Measurements from ENCODE around the gene ASPG.
"Not testable (repeated sequence)": the region's sequence is repeated elsewhere in the genome, so short reads cannot be mapped to it uniquely, and the experiment has no call there.

The ASPG gene

DNA sequence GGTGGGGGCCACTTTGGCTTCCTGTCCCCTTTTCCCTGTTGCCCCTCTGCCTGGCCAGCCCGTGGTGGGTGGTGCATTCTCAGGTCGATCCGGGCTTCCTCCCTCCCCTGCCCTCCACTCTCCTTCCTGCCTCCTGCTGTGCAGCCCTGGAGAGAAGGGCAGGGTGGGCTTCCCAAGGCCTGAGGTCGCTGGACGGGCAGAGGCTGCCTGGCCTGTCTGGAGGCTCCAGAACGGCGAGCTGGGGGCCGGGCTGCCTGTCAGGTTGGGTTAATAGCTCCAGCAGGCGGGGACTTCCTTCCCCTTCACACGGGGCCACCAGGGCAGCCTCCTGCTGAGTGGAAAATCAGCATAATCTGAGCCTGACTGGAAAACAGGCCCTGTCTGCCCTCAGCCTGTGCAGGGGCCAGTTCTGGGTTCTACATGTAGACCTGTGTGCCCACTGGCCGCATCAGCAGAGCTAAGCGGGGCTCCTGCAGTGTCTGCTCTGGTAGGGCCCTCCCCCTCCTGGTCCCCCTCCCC lies 64.2 kb downstream of the ASPG start:
- DNase-seq = peak in 1 of 2 experiments; percentile 20

GRCh38 chr14:104150136-104151025 lies 64.9 kb downstream of the ASPG start:
- DNase-seq = no peak

GRCh38 chr14:104151026-104151381 lies 65.5 kb downstream of the ASPG start:
- no peak for DNase-seq

DNA sequence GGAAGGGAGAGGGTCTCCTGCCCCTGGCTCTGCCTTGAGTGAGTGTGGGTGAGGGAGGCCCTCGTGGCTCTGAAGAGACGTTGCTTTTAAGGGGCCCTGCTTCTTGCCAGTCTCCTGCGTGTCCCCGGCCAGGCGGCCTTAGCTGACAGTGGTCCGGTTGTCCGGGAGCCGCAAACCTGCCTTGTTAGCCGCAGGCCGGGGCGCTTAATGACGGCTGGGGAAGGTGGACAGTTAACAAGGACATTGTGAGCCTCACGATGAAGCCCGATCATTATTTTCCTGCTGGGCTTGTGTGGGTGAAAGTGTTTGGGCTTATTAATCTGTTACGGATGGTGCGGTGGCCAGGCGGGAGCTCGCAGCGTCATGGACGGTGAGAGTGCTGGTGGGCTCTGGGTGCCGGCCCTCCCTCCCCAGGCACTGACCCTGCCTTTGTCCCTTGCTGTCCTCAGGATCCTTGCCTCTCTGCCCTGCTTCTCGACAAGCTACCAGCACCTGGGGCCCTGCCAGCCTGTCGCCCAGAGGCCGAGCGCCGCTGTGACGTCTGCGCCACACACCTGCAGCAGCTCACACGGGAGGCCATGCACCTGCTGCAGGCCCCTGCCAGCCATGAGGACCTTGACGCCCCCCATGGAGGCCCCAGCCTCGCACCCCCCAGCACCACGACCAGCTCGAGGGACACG lies 66.2 kb downstream of the ASPG start:
- DNase-seq = no peak

DNA sequence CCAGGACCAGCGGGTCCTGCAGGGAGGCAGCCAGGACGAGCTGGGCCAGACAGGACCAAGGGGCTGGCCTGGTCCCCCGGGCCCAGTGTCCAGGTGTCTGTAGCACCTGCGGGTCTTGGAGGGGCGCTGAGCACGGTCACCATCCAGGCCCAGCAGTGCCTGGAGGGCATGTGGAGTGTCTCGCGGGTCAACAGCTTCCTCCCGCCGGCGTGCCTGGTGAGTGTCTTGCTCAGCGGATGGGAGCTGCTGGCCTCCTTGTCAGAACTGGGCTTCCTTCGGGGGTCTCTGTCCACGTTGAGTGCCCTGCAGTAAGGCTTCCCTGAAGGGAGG lies 66.7 kb downstream of the ASPG start:
- DNase-seq = no peak

GRCh38 chr14:104152686-104153393 lies 67.3 kb downstream of the ASPG start:
- no peak for DNase-seq

- DNase-seq = not testable (repeated sequence)
Observed at GRCh38 chr14:104153394-104153755, 67.9 kb downstream of the ASPG start.

- no peak for DNase-seq
Observed at GRCh38 chr14:104154246-104154645, 68.7 kb downstream of the ASPG start.

DNA sequence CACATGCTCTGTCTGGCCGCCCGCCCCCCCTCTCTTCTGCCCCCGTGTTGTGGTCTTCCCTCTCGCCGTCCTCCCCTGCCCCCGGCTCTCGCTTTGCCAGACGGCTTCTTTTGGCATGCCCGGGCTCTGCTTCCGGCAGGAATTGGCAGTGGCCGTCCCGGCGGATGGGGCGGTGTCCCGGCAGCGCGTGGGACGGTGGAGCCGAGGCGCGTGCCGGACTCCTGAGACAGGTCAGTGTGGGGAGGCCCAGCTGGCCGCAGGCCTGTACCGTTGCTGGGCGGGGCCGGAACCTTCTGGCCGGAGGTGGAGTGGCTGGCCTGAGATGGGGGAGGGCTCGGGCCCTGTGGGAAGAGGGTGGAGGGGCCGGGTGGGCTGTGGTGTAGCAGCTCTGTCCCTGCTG lies 70.0 kb downstream of the ASPG start:
- DNase-seq = no peak

- DNase-seq = no peak
Observed at GRCh38 chr14:104156142-104156541, 70.6 kb downstream of the ASPG start.

- DNase-seq = no peak
Observed at GRCh38 chr14:104157016-104157928, 71.8 kb downstream of the ASPG start.

DNA sequence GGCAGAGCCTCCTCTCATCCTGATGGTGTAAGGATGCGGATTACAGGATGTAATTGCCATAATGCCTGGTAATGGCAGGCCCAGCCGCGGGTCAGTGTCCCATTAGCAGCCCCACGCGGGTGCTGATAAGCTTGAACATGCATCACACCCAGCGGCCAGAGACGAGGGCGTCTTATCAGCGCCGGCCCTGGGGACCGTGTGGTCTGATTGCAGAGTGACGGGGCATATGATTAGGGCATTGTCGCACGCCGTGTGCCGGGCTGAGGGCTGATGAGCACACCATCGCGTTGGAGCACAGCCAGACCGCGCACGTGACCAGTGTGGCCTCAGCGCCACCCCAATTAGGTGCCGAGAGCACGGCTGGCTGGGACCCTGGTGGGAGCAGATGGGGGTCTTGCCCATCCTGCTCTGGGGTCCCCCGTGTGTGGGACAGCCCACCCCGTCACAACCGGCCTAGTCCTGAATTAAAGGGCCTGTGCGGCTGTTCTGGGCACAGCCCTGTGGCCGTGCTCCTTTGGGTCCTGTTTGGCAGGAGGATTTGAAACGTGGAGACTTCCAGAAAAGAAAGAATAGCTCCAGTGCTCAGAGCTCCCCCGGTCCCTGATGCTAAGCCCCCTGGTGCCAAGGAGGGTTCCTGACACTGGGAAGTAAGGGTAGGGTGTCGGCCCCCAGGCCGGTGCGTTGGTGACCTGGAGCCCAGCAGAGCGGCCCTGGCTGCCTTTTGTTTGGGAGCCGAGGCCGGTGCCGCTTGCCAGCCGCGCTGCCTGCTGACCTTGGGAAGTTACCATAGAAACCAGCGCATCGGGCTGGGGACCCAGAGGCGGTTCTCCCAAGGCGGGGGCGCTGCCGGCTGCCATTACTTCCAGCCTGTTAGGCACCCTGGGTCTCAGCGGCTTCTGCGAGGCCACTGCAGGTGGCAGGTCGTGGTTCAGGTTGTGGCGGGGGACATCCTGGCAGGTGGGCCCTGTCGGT lies 73.6 kb downstream of the ASPG start:
- DNase-seq = no peak

DNA sequence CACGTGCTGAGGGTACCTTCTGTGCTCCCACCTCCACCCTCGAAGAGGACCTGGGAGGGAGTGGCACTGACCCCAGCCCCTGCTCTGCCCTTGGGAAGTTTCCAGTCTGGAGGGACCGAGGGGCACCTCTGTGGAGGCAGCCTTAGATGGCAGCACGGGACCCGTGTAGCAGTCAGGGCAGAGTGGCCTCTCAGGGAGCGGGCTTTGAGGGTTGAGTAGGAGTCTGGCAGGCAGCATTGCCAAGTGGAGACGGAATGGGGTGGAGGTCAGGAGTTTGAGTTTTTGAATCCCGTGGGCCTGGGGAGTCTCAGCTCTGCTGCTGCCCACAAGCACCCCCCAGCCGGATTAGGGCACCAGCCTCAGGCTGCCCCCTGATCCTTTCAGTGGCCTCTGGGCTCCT lies 74.5 kb downstream of the ASPG start:
- DNase-seq = no peak

- DNase-seq = no peak
Observed at GRCh38 chr14:104161602-104162367, 76.3 kb downstream of the ASPG start.

- DNase-seq = no peak
Observed at GRCh38 chr14:104162495-104162894, 77.0 kb downstream of the ASPG start.

- no peak for DNase-seq
Observed at GRCh38 chr14:104163541-104163940, 78.0 kb downstream of the ASPG start.

DNA sequence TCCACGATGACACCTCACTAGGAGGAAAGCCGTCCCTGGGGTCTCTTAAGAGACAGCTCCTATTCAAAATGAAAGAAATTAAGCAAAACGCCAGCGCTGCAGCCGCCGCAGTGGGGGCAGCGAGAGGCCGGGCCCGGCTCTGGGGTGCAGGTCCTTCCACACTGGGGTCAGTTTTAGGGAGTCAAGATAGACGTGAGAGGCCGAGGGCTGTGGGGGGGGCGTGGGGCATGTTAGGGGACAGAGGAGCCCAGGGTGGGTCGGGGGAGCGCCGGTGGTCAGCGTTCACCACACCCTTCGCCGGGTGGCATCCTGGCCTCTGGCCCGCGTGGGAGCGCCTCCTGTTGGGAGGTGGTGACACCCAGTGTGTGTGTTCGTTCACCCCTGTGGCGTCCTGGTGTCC lies 78.5 kb downstream of the ASPG start:
- DNase-seq = no peak

- no peak for DNase-seq
Observed at GRCh38 chr14:104164512-104164911, 79.0 kb downstream of the ASPG start.

Measured in stimulated activated CD4-positive, alpha-beta T cell treated with anti-CD3 and anti-CD28 coated beads, Interleukin-4, amount 100 ng/mL, for 4 hours (primary cell).